Measurements from ENCODE around the gene EHBP1L1. TPM values are rescaled to one million over a fixed set of nuclear protein-coding genes. Genes with fewer than 3 reads are reported as not detected.

The EHBP1L1 gene
- polyA plus RNA-seq, 3 donors, result 29.6 to 507 (median 42.6) TPM

DNA sequence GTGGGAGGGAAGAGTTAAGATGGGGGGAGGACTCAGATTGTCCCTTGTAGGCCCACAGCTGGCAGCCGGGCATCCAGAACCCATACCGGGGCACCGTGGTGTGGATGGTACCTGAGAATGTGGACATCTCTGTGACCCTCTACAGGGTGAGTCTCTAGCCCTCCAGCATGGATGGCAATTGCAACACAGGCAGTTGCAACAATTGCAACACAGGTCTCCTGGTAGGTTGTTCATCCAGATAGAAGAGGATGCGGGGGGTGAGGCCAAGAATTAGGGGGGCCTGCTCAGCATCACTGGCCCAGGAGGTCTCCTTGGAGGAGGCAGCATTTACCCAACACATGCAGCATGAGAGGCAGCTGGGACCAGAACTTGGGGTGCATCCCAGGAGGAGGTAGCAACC, 3.4 kb downstream of the EHBP1L1 start:
- H3K4me3 Mint-ChIP-seq, result peak overlapping the region in 1 of 2 donors; percentile 39
- Histone ChIP-seq H3K4me3 (replicated peaks in 1 of 3; ENCODE audit: low read depth in 2 of 3, low read length in 3 of 3) (peak overlapping the region in 1 of 3 experiments; percentile 100), H4K20me1 (ENCODE audit: insufficient read depth, low read length) (peaks cover 89% of the 10 kb centered on the region), H3K4me1 (ENCODE audit: control insufficient read depth in 1 of 2, insufficient read depth in 2 of 2, low read length in 2 of 2) (peaks cover 36 to 65% of the 10 kb centered on the region in 2 donors), H3K79me2 (ENCODE audit: insufficient read depth, low read length) (peaks cover 96% of the 10 kb centered on the region), H3K36me3 (replicated peaks in 1 of 2; ENCODE audit: control insufficient read depth in 1 of 2, insufficient read depth in 2 of 2, low read length in 2 of 2) (peaks cover 62 to 63% of the 10 kb centered on the region in 2 donors), H2AFZ (ENCODE audit: insufficient read depth, low read depth, low read length, poor library complexity, severe bottlenecking) (no peak overlapping the region), H3K9ac (ENCODE audit: insufficient read depth, low read length, poor library complexity, severe bottlenecking) (peak overlapping the region; percentile 80), H3K9me3 (replicated peaks in 1 of 2; ENCODE audit: control insufficient read depth in 1 of 2, insufficient read depth in 1 of 2, low read length in 2 of 2) (no peaks in the 10 kb centered on the region), H3K27me3 (ENCODE audit: control insufficient read depth in 2 of 2, insufficient read depth in 2 of 2, low read length in 2 of 2) (no peaks in the 10 kb centered on the region), H3K27ac (ENCODE audit: low read depth in 1 of 2, low read length in 2 of 2) (peak overlapping the region; percentile 82 to 93), H3K4me2 (replicated peaks; ENCODE audit: extremely low read depth, low read length, poor library complexity, severe bottlenecking) (peak overlapping the region; percentile 97)
- peaks cover 55 to 66% of the 10 kb centered on the region in 2 donors for H3K36me3 Mint-ChIP-seq
- WGBS (ENCODE audit: insufficient coverage), result 43% methylated on average over 3 of the region's 4 CpGs
- intact Hi-C loops (cut with micrococcal nuclease), result loop anchor here (5.0 to 10.0 kb wide), 2 partner anchors 33 to 554 kb away; partner anchors contain the start of genes MAP3K11 (in 1 of the 2) and SNX15 (in 1 of the 2)
- peak overlapping the region in 5 of 7 donors; percentile 93 to 96 (median 94) for H3K27ac Mint-ChIP-seq
- peak in 2 of 3 donors; percentile 48 to 53 for DNase-seq
- TF ChIP-seq, protein P1, sequence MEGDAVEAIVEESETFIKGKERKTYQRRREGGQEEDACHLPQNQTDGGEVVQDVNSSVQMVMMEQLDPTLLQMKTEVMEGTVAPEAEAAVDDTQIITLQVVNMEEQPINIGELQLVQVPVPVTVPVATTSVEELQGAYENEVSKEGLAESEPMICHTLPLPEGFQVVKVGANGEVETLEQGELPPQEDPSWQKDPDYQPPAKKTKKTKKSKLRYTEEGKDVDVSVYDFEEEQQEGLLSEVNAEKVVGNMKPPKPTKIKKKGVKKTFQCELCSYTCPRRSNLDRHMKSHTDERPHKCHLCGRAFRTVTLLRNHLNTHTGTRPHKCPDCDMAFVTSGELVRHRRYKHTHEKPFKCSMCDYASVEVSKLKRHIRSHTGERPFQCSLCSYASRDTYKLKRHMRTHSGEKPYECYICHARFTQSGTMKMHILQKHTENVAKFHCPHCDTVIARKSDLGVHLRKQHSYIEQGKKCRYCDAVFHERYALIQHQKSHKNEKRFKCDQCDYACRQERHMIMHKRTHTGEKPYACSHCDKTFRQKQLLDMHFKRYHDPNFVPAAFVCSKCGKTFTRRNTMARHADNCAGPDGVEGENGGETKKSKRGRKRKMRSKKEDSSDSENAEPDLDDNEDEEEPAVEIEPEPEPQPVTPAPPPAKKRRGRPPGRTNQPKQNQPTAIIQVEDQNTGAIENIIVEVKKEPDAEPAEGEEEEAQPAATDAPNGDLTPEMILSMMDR (IDR thresholded peaks at IDR 0.05), result no peak
- peaks cover 0 to 2% (median 0%) of the 10 kb centered on the region in 7 donors for H3K9me3 Mint-ChIP-seq
- peaks cover 52% of the 10 kb centered on the region for H3K4me1 Mint-ChIP-seq
- H3K27me3 Mint-ChIP-seq (ENCODE audit: low read depth in 3 of 3), result peaks cover 0 to 2% (median 0%) of the 10 kb centered on the region in 3 donors

DNA sequence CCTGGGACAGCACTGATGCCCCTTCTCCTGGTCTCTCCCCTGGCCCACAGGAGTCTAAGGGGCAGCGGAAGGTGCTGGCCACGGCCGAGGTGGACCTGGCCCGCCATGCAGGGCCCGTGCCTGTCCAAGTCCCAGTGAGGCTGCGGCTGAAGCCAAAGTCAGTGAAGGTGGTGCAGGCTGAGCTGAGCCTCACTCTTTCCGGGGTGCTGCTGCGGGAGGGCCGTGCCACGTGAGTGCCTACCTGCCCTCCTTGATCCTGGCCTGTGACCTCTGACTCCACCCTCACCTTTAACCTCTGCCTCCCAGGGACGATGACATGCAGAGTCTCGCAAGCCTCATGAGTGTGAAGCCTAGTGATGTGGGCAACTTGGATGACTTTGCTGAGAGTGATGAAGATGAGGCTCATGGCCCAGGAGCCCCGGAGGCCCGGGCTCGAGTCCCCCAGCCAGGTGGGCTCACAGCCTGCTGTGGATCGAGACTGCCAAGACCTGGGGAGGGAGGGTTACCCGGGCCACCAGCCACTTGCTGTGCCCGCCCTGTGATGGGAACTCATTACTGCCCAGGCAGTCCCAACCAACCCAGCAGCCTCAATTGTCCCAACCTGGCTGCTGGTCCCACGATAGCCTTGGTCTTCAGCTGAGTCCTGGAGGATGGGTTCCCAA, 4.3 kb downstream of the EHBP1L1 start:
- Histone ChIP-seq H3K36me3 (replicated peaks in 1 of 2; ENCODE audit: control insufficient read depth in 1 of 2, insufficient read depth in 2 of 2, low read length in 2 of 2) (peaks cover 67 to 68% of the 10 kb centered on the region in 2 donors), H3K27me3 (ENCODE audit: control insufficient read depth in 2 of 2, insufficient read depth in 2 of 2, low read length in 2 of 2) (no peaks in the 10 kb centered on the region), H3K27ac (ENCODE audit: low read depth in 1 of 2, low read length in 2 of 2) (peak overlapping the region in 1 of 2 donors; percentile 42), H2AFZ (ENCODE audit: insufficient read depth, low read depth, low read length, poor library complexity, severe bottlenecking) (no peak overlapping the region), H3K4me1 (ENCODE audit: control insufficient read depth in 1 of 2, insufficient read depth in 2 of 2, low read length in 2 of 2) (peaks cover 32 to 60% of the 10 kb centered on the region in 2 donors), H4K20me1 (ENCODE audit: insufficient read depth, low read length) (peaks cover 91% of the 10 kb centered on the region), H3K4me2 (replicated peaks; ENCODE audit: extremely low read depth, low read length, poor library complexity, severe bottlenecking) (no peak overlapping the region), H3K79me2 (ENCODE audit: insufficient read depth, low read length) (peaks cover 97% of the 10 kb centered on the region), H3K9ac (ENCODE audit: insufficient read depth, low read length, poor library complexity, severe bottlenecking) (no peak overlapping the region), H3K9me3 (replicated peaks in 1 of 2; ENCODE audit: control insufficient read depth in 1 of 2, insufficient read depth in 1 of 2, low read length in 2 of 2) (no peaks in the 10 kb centered on the region), H3K4me3 (replicated peaks in 1 of 3; ENCODE audit: low read depth in 2 of 3, low read length in 3 of 3) (no peak overlapping the region)
- Mint-ChIP-seq H3K36me3 (peaks cover 58 to 69% of the 10 kb centered on the region in 2 donors), H3K4me1 (peaks cover 49% of the 10 kb centered on the region), H3K9me3 (peaks cover 0 to 2% (median 0%) of the 10 kb centered on the region in 7 donors), H3K27ac (peak overlapping the region in 5 of 7 donors; percentile 42 to 93 (median 76)), H3K27me3 (ENCODE audit: low read depth in 3 of 3) (peaks cover 0 to 2% (median 0%) of the 10 kb centered on the region in 3 donors), H3K4me3 (no peak overlapping the region)
- WGBS (ENCODE audit: insufficient coverage), result over 99% methylated on average over 15 of the region's 19 CpGs
- intact Hi-C loops (cut with micrococcal nuclease), result no loop called here
- no peak for DNase-seq
- TF ChIP-seq, protein P1 (IDR thresholded peaks at IDR 0.05), result no peak
